HG02973 (cell line): ENCODE measurements around the gene ZBTB7C.

Experiments
- ATAC-seq: cut with Tn5 transposase; IDR thresholded peaks from one replicate; pipeline ENCODE4 v1.9.1; 2021; ENCODE audit warnings: moderate library complexity; ENCODE audit not compliant: unreplicated experiment

The ZBTB7C gene

GRCh38 chr18:48073211-48073930 is 335.8 kb downstream of the ZBTB7C start:
- ATAC-seq: no peak

DNA sequence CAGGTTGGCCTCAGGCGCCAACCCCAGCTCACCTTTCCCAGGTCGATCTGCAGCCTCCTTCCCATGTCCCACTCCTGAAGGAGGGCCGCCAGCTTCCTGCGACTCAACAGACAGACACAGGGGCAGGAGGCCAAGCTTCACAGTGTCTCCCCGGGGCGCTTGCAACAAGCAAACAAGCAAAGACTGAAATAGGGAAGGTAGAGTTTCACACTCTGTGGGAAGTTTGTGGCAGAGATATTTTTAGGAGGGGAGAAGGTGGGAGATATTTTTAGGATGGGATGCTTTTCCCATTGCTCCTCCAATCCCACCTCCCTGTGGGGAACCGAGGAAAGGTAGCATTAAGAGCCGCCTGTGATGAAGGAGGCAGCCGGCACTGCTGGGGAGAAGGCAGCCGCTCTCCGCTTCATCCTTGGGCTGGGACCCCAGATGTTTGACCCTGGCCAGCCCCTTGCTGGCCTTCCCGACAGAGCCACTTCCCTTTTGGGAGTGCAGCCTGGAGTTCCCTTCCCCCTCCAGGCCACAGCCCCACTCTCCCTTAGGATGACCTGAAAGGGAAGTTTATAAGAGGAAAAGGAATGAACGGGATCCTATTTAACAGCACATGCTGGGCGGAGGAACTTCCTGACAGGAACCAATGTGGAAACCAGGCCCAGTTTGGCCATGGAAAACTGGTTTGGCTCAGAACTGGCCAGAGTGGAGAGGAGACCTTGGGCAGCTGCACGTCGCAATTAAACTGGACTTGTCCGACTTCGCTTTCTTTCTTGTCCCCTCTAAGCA is 336.6 kb downstream of the ZBTB7C start:
- ATAC-seq: no peak

GRCh38 chr18:48068916-48069445 is 340.2 kb downstream of the ZBTB7C start:
- ATAC-seq: no peak

- ATAC-seq: no peak
Measured at GRCh38 chr18:48066225-48066652, 342.9 kb downstream of the ZBTB7C start.

DNA sequence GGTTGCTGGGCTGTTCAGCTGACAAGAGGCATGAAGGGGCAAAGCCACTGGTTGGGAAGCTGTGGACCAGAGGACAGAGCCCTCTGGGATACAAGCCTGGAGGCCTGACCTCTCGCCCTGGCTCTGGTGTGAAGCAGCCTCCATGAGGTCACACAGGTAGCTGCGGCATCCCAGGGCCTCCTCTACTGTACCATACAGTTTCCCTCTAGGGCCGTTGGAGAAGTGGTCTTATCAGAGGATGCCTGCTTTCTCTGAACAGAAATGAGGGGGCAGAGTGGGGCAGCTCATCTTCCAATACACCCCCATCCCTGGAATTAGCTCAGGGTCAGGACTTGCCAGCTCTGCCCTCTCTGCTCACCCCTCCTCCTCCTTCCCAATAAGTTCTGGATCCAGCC is 343.6 kb downstream of the ZBTB7C start:
- no peak for ATAC-seq

DNA sequence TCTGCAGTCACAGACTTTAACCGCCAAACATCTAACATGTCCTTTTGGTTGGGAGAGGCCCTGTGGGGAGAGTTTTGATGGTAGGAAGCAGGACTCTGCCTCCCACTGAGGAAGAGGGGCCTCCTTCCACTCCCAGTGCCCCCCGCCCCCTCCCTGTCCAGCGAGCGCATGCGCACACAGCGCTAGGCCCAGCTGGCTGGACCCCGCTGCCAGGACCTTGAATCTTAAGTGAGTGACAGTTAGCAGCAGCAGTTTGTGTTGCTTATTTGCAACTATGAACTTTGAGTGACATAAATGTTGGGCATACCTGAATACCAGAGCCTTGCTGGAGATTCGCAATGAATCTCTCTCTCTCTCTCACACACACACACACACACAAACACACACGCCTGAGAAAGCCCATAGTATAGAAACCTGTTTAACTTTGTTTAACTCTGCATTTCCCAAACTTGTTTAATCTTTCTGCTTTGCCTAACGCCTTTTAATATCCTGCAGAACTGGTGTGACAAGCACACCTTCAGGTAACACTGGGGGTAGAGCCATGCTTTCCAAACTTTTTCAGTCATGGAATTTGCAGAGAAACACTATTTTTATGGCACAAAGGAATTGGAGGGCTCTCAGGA is 344.1 kb downstream of the ZBTB7C start:
- ATAC-seq: no peak

- ATAC-seq: no peak
Measured at GRCh38 chr18:48061781-48062570, 347.2 kb downstream of the ZBTB7C start.

DNA sequence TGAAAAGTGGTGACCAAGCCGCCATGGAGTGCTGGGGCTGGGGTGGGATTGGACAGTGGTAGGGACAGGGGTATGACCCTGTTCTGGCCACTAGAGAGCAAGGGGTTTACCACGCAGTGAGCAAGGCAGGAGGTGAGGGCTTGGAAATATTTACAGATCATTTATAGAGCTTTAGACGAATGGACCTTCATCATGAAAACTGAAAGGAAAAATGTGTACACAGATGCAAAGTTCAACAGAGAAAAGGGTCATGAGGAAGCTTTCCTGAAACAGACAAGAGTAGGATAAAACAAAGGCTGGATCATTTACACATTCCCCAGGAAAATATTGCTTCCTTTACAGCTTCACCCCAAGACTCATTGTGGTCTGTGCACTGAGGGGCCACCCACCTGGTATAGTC is 348.2 kb downstream of the ZBTB7C start:
- no peak for ATAC-seq

GRCh38 chr18:48060346-48060745 is 348.8 kb downstream of the ZBTB7C start:
- ATAC-seq: no peak

DNA sequence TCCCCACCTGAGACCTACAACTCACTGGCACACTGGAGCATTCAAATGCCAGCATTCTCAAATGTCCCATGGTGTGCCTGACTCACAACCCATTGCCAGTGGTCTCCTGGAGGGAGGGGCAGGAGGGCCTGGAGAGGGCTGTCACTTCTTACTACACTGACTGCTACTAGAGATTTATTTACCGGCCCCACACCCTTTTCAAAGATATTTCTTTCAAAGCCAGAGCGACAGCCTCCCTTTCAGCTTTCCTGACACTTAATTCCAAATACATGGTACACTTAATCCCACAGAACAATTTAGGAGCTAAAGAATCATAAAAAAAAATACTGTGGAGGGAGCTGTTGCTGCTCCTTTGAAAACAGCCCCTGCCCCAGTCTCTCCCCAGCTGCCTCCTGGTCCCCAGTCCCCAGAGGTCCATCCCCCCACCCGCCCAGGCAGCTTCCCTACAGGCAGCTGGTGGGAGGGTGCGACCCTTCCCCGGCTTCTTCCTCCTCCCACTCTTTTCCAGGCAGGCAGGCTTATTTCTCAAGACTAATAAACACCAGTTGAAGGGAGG is 349.6 kb downstream of the ZBTB7C start:
- ATAC-seq: no peak

DNA sequence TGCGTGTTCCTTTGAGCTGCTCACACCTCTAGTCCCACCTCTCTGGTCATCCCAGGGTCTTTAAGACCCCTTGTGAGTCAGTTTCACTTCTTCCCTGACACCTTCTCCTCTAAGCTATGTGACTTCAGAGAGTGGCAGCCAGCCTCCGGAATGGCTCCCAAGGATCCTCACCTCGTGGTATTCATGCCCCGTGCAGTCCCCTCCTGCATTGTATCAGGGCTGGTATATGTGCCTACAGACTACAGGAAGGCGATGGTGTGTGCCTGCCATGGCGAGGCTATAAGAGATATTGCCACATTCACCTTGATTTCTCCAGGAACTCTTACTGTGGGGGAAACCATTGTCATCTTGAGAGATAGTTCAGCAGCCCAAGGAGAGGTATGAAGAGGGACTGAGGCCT is 350.7 kb downstream of the ZBTB7C start:
- no peak for ATAC-seq

GRCh38 chr18:48057018-48057417 is 352.2 kb downstream of the ZBTB7C start:
- ATAC-seq: no peak

GRCh38 chr18:48055351-48055750 is 353.8 kb downstream of the ZBTB7C start:
- ATAC-seq: no peak

DNA sequence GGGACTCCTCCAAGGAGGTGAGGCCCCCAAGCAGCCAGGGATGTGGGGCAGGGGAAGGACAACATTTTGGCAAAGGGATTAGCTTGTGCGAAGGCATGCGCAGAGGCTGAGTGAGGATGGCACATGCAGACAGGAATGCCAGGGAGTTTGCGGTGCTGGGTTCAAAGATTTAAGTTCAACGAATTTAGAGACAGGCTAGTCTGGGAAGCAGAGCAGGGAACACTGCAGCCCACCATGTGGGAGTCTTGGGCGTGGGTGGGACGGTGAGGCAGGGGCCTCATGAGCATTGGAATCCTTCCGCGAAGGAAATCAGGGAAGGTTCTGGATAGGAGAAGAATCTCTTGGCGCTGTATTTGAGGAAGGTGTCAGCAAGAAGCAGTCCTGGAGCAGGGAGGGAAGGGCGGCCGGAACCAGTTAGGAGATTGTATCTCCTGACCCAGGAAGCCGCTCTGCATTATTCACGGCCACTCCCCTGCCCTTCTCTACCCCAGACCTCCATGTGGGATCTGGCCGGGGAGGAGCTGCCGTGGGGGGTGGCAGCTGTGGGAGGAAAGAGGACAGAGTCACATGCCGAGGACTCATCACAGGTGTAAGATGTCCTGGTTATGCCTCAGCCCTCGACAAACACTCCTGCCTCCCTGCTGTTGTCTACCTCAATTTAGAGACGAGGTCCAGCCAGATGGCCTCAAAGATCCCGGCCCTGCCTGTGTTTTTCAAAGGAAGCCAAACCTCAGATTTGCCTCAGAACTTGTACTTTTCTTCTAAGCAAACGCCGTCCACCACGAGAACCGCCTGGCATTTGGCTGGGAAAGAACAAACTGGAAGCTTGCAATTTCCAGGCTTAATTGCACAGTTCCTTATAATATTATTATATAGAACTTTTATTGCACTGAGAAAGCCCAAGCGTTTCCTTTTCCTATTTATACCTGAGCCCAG is 355.0 kb downstream of the ZBTB7C start:
- no peak for ATAC-seq

DNA sequence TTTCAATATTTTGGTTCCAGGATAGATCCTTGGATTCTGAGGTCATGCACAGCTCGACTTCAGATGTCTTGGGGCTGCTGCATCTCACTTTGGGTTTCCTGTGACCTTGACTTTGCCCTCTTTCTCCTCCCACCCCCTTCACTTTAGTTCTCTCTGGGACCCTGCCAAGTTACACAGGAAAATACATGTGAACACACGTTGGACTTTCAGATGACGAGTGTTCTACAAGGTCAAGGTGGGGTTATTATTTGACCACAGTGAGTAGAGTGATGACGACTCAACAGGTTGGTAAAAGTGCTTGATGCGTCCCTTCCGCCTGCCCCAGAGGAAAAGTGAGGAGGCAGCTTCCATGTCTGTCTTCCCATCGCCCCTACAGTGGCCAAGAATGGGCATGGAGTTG is 356.3 kb downstream of the ZBTB7C start:
- no peak for ATAC-seq

- ATAC-seq: no peak
Measured at GRCh38 chr18:48051945-48052840, 357.0 kb downstream of the ZBTB7C start.

GRCh38 chr18:48050176-48050575 is 359.0 kb downstream of the ZBTB7C start:
- ATAC-seq: no peak

GRCh38 chr18:48049757-48050156 is 359.4 kb downstream of the ZBTB7C start:
- ATAC-seq: no peak

DNA sequence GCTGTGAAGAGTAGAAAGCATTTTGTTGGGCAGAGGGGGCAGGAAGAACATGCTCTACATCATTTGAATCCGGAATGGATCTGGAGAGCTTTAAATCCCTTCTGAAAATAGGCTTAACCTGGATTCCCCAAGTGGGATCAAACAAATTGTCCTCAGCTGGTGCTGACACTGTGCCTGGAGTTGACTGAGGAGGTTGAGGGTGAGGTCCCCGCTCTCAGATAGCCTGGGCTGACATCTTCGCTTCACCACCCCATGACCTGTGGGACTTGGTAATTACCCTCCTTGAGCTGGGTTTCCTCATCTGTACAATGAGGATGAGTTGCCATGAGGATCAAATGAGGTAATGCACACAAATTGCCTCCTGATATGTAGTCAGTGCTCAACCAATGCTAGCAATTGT is 360.9 kb downstream of the ZBTB7C start:
- ATAC-seq: no peak
